IMR-90 (cell line): ENCODE measurements around the gene JMJD1C. TPM values are rescaled to one million over a fixed set of nuclear protein-coding genes. Genes with fewer than 3 reads are reported as not detected.

ENCODE experiments used
- ATAC-seq: fragments of 200-7000 bp; cut with Tn5 transposase; 2 replicates; pipeline ENCODE4 v1.9.1; 2020; ENCODE audit warnings: low read depth, mild to moderate bottlenecking, moderate library complexity
- BruUV-seq: library from RNA; stranded (reverse); fragments of 400-500 nt; replicated peaks from 2 replicates; lab custom pipeline; 2021; lab: Mats Ljungman, UMichigan
- CTCF ChIA-PET: fragments of 300-600 bp; formaldehyde crosslinking; extraction: SDS; loops from one replicate; lab custom pipeline; 2021; ENCODE audit warnings: antibody characterized with exemption; lab: Yijun Ruan, JAX
- POLR2A ChIA-PET: fragments of 300-600 bp; sonication (Branson Sonifier 250); formaldehyde crosslinking; loops from one replicate; lab custom pipeline; 2022; ENCODE audit warnings: antibody characterized with exemption; ENCODE audit not compliant: unreplicated experiment; lab: Charles Lee
- DNase-seq: peaks from one replicate; pipeline ENCODE4 v3.0.0; 2013
- H2AFZ ChIP-seq: replicated peaks from 2 replicates; pipeline ENCODE3; 2013; ENCODE audit warnings: low read length, mild to moderate bottlenecking; ENCODE audit not compliant: poor library complexity
- H2AK5ac ChIP-seq: 2 replicates; pipeline ENCODE4 v1.6.1; 2013; ENCODE audit warnings: low read depth, low read length, inconsistent platforms
- H2AK9ac ChIP-seq: replicated peaks from 2 replicates; pipeline ENCODE3; 2013; ENCODE audit warnings: mild to moderate bottlenecking, low read depth, low read length, moderate library complexity; ENCODE audit not compliant: poor library complexity
- H2BK120ac ChIP-seq: 2 replicates; pipeline ENCODE4 v1.6.1; 2013; ENCODE audit warnings: low read depth, low read length, inconsistent platforms
- H2BK15ac ChIP-seq: 3 replicates; pipeline ENCODE4 v1.6.1; 2013; ENCODE audit warnings: low read depth, low read length, inconsistent platforms
- H2BK20ac ChIP-seq: 2 replicates; pipeline ENCODE4 v1.6.1; 2013; ENCODE audit warnings: low read depth, mild to moderate bottlenecking, inconsistent platforms, low read length, moderate library complexity
- H2BK5ac ChIP-seq: 2 replicates; pipeline ENCODE4 v1.6.1; 2013; ENCODE audit warnings: mild to moderate bottlenecking, low read depth, low read length, inconsistent platforms; ENCODE audit not compliant: poor library complexity, severe bottlenecking
- H3K14ac ChIP-seq: replicated peaks from 2 replicates; pipeline ENCODE4 v1.6.1; 2013; ENCODE audit warnings: low read depth, low read length, inconsistent platforms
- H3K18ac ChIP-seq: 2 replicates; pipeline ENCODE4 v1.6.1; 2013; ENCODE audit warnings: low read depth, low read length, control low read depth
- H3K23ac ChIP-seq: 2 replicates; pipeline ENCODE4 v1.6.1; 2013; ENCODE audit warnings: low read depth, low read length, inconsistent platforms
- H3K27ac ChIP-seq: 2 replicates; pipeline ENCODE4 v1.5.1; 2013; ENCODE audit warnings: mild to moderate bottlenecking, control low read depth, low read length; ENCODE audit not compliant: insufficient read depth
- H3K27me3 ChIP-seq: 2 replicates; pipeline ENCODE4 v1.6.1; 2013; ENCODE audit warnings: low read length; ENCODE audit not compliant: control insufficient read depth, insufficient read depth
- H3K36me3 ChIP-seq: 2 replicates; pipeline ENCODE4 v1.6.1; 2013; ENCODE audit warnings: low read length, mixed read lengths; ENCODE audit not compliant: control insufficient read depth, insufficient read depth
- H3K4ac ChIP-seq: 2 replicates; pipeline ENCODE4 v1.6.1; 2013; ENCODE audit warnings: low read depth, low read length, inconsistent platforms
- H3K4me1 ChIP-seq: 2 replicates; pipeline ENCODE4 v1.6.1; 2013; ENCODE audit warnings: low read length, mixed read lengths; ENCODE audit not compliant: control insufficient read depth, insufficient read depth
- H3K4me2 ChIP-seq: 2 replicates; pipeline ENCODE4 v1.6.1; 2013; ENCODE audit warnings: low read depth, mild to moderate bottlenecking, control low read depth, low read length, moderate library complexity
- H3K4me3 ChIP-seq: 2 replicates; pipeline ENCODE4 v1.5.1; 2013; ENCODE audit warnings: low read depth, mild to moderate bottlenecking, control low read depth, low read length, moderate library complexity; ENCODE audit not compliant: insufficient read depth
- H3K56ac ChIP-seq: 2 replicates; pipeline ENCODE4 v1.6.1; 2013; ENCODE audit warnings: low read length, inconsistent platforms; ENCODE audit not compliant: insufficient read depth; ENCODE audit errors: extremely low read depth
- H3K79me1 ChIP-seq, 2 experiments: 2 replicates each; pipeline ENCODE4 v1.6.1; 2013; ENCODE audit warnings: low read length in 2 of 2, inconsistent platforms in 1 of 2, low read depth in 1 of 2
- H3K9ac ChIP-seq: 2 replicates; pipeline ENCODE4 v1.6.1; 2013; ENCODE audit warnings: low read depth, low read length, control low read depth
- H3K9me1 ChIP-seq: 2 replicates; pipeline ENCODE4 v1.6.1; 2013; ENCODE audit warnings: low read length, inconsistent platforms; ENCODE audit not compliant: insufficient read depth
- H3K9me3 ChIP-seq: 2 replicates; pipeline ENCODE4 v1.6.1; 2013; ENCODE audit warnings: low read length; ENCODE audit not compliant: control insufficient read depth, insufficient read depth
- H4K20me1 ChIP-seq: 2 replicates; pipeline ENCODE4 v1.6.1; 2013; ENCODE audit warnings: low read length, inconsistent platforms; ENCODE audit not compliant: insufficient read depth
- H4K5ac ChIP-seq: 2 replicates; pipeline ENCODE4 v1.6.1; 2013; ENCODE audit warnings: mild to moderate bottlenecking, low read depth, low read length, control low read depth
- H4K8ac ChIP-seq, 2 experiments: 2 replicates each; pipeline ENCODE4 v1.6.1; 2013; ENCODE audit warnings: low read depth in 2 of 2, low read length in 2 of 2, control low read depth in 1 of 2, inconsistent platforms in 1 of 2
- H4K91ac ChIP-seq: 2 replicates; pipeline ENCODE4 v1.6.1; 2013; ENCODE audit warnings: low read depth, low read length, inconsistent platforms; ENCODE audit not compliant: insufficient read depth
- BHLHE40 ChIP-seq: fragments of 150-350 bp; IDR thresholded peaks from 2 replicates; pipeline ENCODE4 v1.6.1; 2016; ENCODE audit warnings: mild to moderate bottlenecking, low read depth, low read length
- CEBPB ChIP-seq: IDR thresholded peaks from 2 replicates; pipeline ENCODE4 v1.6.1; 2012; ENCODE audit warnings: low read depth, low read length, improper control_type of control experiment
- CHD1 ChIP-seq: IDR thresholded peaks from 2 replicates; pipeline ENCODE4 v1.6.1; 2012; ENCODE audit warnings: low read depth, low read length, improper control_type of control experiment
- MAFK ChIP-seq: IDR thresholded peaks from 2 replicates; pipeline ENCODE4 v1.6.1; 2012; ENCODE audit warnings: low read depth, low read length, improper control_type of control experiment
- WGBS, 2 experiments: methylation state at CpG; one replicate each; pipeline versions ENCODE4 v1.1.5 to v1.1.7; 2013; ENCODE audit warnings: missing lambda C conversion rate in 2 of 2; ENCODE audit not compliant: insufficient read length in 1 of 2; ENCODE audit errors: extremely low coverage in 2 of 2; 5-methylcytosine and 5-hydroxymethylcytosine counted together
- dilution Hi-C: fragments of 300-500 bp; cut with HindIII; formaldehyde crosslinking; loops from one replicate; pipeline ENCODE4 v1.14.3; 2018; ENCODE audit warnings: low sequenced_read_pairs; ENCODE audit not compliant: unreplicated experiment
- in situ Hi-C: fragments of 300-500 bp; cut with MboI; formaldehyde crosslinking; loops from 3 replicates; pipeline ENCODE4 v1.14.3; 2019; ENCODE audit warnings: low sequenced_read_pairs, inconsistent platforms, mixed read lengths
- intact Hi-C: fragments of 100-400 bp; cut with micrococcal nuclease; formaldehyde crosslinking; loops from 2 replicates; pipeline ENCODE4 v1.10.0; 2022
- polyA plus RNA-seq, 3 experiments: library from polyadenylated mRNA; depleted of rRNA; stranded (reverse); fragments of >200 nt; gene quantifications; 2 replicates each; pipeline ENCODE4 v1.2.3, GENCODE V29; 2012; ENCODE audit warnings: low replicate concordance in 1 of 3
- total RNA-seq: library from RNA; depleted of rRNA; stranded (reverse); fragments of >200 nt; gene quantifications from 2 replicates; pipeline ENCODE4 v1.2.3, GENCODE V29; 2012

The JMJD1C gene
- total and polyA plus RNA-seq, 2 of the 4 experiments (the other 2 are of a cell fraction) = 15.6 to 96.8 TPM

- Histone ChIP-seq H3K27me3 (no peaks in the 10 kb centered on the region), H3K4me3 (no peak overlapping the region), H3K4me2 (peak overlapping the region; percentile 12; the same call in 1 of the 2 replicates), H3K9me3 (no peaks in the 10 kb centered on the region), H2BK5ac (peak overlapping the region; percentile 24), H3K18ac (peak overlapping the region; percentile 20; the same call in 1 of the 2 replicates), H2AK9ac (no peak overlapping the region), H4K20me1 (peaks cover 41% of the 10 kb centered on the region), H3K9me1 (peaks cover 7% of the 10 kb centered on the region), H3K4me1 (peaks cover 9% of the 10 kb centered on the region), H3K23ac (no peak overlapping the region), H3K56ac (no peak overlapping the region), H2AFZ (no peak overlapping the region), H3K14ac (0 out of 2 replicates have a peak overlapping the region, but pooled peaks have one; percentile 68), H2BK15ac (no peak overlapping the region), H4K5ac (no peak overlapping the region), H4K91ac (no peak overlapping the region), H3K9ac (no peak overlapping the region), H2BK120ac (no peak overlapping the region), H2AK5ac (no peak overlapping the region), H3K79me1 (peaks cover 21 to 80% of the 10 kb centered on the region in 2 experiments), H3K27ac (no peak overlapping the region), H2BK20ac (no peak overlapping the region), H4K8ac (peak overlapping the region in 1 of 2 experiments; percentile 55; a peak in 1 of 4 replicates), H3K36me3 (no peaks in the 10 kb centered on the region), H3K4ac (peak overlapping the region; percentile 1; the same call in 1 of the 2 replicates)
- DNase-seq = peak; percentile 74
- POLR2A ChIA-PET = interaction anchor here (0.6 kb wide), 1 partner anchor 161 kb away, joined by 3 read pairs; no protein-coding TSS in a partner anchor
- WGBS, 2 experiments = 100% methylated on average over 1 of the region's 10 CpGs; no CpG with 5 or more reads in 1 of the 2 experiments
- peak; percentile 67 for ATAC-seq
- in situ Hi-C loops (no loop called here), intact Hi-C loops (no loop called here), dilution Hi-C loops (no loop called here)
- no TSS peak for BruUV-seq
- TF ChIP-seq CEBPB = peak; percentile 59; the same call in 1 of the 2 replicates
- no peak for TF ChIP-seq BHLHE40
- no peak for TF ChIP-seq MAFK
- no peak for TF ChIP-seq CHD1
- CTCF ChIA-PET = interaction anchor here (0.6 kb wide), 1 partner anchor 198 kb away, joined by 5 read pairs; no protein-coding TSS in a partner anchor
These were observed 35.4 kb downstream of the JMJD1C start for GRCh38 chr10:63430091-63430998.
